ENCODE results near the gene COL9A1. TPM values are rescaled to one million over a fixed set of nuclear protein-coding genes. Genes with fewer than 3 reads are reported as not detected.

COL9A1 gene
- total RNA-seq, 2 donors from 2014 or later = 0.17 TPM; not detected in 1

DNA sequence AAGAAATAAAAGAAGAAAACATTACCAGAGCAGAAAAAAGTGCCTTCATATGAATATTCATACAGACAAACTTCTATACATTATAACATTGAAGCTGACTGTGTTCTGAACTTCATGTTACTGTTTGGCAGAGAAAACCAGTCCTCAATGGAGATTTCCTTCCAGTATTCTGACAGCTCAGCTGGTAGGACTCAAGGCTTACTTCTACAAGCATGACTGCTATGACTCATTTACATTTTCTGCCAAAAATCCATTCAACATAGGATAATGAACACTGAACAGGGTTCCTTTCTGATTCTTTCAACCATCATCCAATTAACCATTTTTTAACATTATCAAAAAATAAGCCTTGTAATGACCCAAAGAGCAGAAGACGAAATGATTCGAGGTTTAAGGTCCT is 25.4 kb downstream of the COL9A1 start:
- Mint-ChIP-seq H3K27me3 (peaks cover 18% of the 10 kb centered on the region), H3K27ac (no peak overlapping the region), H3K4me1 (no peaks in the 10 kb centered on the region), H3K9me3 (no peaks in the 10 kb centered on the region), H3K4me3 (no peak overlapping the region), H3K36me3 (ENCODE audit: low read depth) (no peaks in the 10 kb centered on the region)
- no peak for ATAC-seq (replicated peaks)

DNA sequence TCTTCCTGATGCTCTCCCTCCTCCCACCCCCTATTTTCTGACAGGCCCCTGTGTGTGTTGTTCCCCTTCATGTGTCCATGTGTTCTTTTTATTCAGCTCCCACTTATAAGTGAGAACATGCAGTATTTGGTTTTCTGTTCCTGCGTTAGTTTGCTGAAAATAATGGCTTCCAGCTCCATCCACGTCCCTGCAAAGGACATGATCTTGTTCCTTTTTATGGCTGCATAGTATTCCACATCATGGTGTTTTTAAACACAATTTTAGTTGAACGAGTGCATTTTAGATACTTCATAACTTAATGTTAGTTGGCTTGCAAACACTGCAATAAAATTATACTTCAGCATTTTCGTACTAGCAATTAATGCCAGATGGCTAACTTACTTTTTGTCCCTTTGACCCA is 28.5 kb downstream of the COL9A1 start:
- Mint-ChIP-seq H3K4me3 (no peak overlapping the region), H3K36me3 (ENCODE audit: low read depth) (no peaks in the 10 kb centered on the region), H3K9me3 (no peaks in the 10 kb centered on the region), H3K27ac (no peak overlapping the region), H3K4me1 (no peaks in the 10 kb centered on the region), H3K27me3 (peaks cover 3% of the 10 kb centered on the region)
- no peak for ATAC-seq (replicated peaks)

DNA sequence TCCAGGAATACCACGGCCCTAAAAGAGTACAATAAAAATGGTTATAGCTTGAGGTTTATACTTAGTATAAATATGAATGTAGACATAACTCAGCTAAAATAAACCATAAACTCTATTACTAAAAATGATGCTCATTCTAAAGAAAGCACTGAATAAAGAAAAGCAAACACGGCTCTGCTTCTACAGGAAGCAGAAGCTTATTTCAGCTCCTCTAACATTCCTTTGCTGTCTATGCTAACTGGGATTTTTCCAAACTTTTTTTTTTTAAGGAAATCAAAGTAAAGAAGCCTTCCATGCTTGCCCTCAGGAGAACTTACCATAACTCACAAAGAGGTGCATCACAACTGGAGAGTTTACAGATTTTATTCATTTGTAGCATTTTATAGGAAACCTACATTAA is 30.8 kb downstream of the COL9A1 start:
- Mint-ChIP-seq H3K27ac (no peak overlapping the region), H3K27me3 (peaks cover 9% of the 10 kb centered on the region), H3K4me3 (no peak overlapping the region), H3K36me3 (ENCODE audit: low read depth) (no peaks in the 10 kb centered on the region), H3K9me3 (no peaks in the 10 kb centered on the region), H3K4me1 (no peaks in the 10 kb centered on the region)
- no peak for ATAC-seq (replicated peaks)

DNA sequence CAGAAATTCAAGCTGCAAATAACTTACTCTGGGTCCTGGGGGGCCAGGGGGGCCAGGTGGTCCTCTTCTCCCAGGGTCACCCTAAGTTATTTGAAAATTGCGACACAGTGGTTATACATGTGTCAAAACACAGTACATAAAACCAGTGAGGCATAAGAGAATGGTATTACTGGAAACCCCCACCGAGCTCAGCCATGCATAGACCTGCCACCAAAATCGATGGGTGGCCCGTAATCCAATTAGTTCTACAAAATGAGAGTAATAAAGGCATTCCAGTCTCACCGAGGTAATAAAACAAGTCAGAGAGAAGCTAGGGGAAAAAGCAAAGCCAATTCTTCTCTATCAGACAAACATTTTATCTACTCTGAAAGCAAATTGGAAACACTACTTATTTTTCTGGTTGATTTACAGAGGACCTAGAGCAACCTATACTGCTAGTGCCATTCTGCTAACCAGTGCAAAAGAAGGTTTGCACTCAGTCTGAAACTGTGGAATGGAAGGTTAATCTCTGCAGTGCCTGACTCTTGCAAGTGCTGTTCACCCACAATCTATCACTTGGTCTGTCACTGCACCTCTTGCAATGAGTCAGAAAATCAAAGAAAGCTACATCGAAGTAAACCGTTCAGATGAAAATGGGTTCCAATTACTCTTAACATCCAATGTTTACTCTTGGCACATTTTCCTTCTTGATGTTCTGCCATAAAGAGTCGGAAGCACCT is 32.4 kb downstream of the COL9A1 start:
- Mint-ChIP-seq H3K27ac (no peak overlapping the region), H3K4me1 (no peaks in the 10 kb centered on the region), H3K9me3 (no peaks in the 10 kb centered on the region), H3K36me3 (ENCODE audit: low read depth) (no peaks in the 10 kb centered on the region), H3K4me3 (no peak overlapping the region), H3K27me3 (peaks cover 6% of the 10 kb centered on the region)
- no peak for ATAC-seq (replicated peaks)

DNA sequence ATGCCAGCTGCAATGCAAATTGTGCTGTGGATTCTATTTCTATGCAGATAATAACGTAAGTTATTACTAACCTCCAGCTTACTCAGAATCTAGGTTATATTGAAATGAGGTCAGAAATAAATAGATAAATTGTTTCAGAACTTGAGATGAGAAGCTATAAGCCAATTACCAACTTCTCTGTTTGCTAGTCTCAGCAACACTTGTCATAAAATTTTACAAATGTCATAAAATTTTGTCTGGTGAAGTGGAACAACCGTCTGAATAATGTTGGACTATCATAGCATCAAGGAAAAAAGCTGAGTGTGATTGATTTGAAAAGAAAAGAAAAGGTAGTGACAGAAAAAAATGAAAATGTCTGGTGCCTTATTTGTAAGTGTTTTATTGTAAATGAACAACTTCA is 36.7 kb downstream of the COL9A1 start:
- H3K4me1 Mint-ChIP-seq = no peaks in the 10 kb centered on the region
- H3K36me3 Mint-ChIP-seq (ENCODE audit: low read depth) = no peaks in the 10 kb centered on the region
- no peak overlapping the region for H3K27ac Mint-ChIP-seq
- no peak for ATAC-seq (replicated peaks)
- H3K27me3 Mint-ChIP-seq = peaks cover 10% of the 10 kb centered on the region
- no peaks in the 10 kb centered on the region for H3K9me3 Mint-ChIP-seq
- H3K4me3 Mint-ChIP-seq = no peak overlapping the region

DNA sequence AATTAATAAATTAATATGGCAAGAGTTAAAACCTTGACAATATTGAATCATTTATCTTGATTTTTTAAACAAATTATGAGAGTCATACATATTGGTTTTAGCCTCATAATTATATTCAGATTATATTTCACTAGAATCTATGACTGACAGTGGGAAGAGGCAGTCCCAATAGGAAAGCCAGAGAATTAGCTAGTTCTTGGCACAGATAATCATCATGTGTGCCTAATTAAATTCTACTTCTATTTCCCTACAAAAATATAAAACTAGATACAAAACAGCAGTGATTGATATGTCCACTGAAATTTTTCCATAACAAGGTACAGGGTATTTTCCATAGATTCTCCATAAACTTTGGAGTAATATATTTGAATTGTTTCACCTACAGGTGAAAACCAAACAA is 38.6 kb downstream of the COL9A1 start:
- Mint-ChIP-seq H3K4me1 (no peaks in the 10 kb centered on the region), H3K36me3 (ENCODE audit: low read depth) (no peaks in the 10 kb centered on the region)
- no peak for ATAC-seq (replicated peaks)

DNA sequence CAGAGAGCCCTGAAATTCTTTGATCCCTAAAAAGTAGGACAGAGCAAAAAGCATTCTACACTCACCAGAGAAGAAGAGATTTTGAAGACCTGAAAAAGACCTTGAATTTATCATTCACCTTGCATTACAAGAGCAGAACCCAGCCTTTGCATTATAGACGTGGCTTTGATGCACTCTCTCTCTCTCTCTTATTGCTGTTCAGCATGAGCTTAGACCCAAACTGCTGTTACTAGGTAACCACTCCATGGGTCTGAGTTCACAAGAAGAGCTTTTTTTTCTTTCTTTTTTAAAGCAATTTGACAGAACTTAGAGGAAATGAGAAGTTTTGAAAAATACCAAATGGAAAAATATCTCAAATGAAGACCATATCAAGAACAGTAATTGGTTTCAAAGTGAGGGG is 44.4 kb downstream of the COL9A1 start:
- Mint-ChIP-seq H3K9me3 (no peaks in the 10 kb centered on the region), H3K4me1 (no peaks in the 10 kb centered on the region), H3K27me3 (peaks cover 8% of the 10 kb centered on the region)

More for the DNA sequence above, 38.6 kb downstream of the COL9A1 start:
- H3K27me3 Mint-ChIP-seq = peaks cover 14% of the 10 kb centered on the region
- H3K9me3 Mint-ChIP-seq = no peaks in the 10 kb centered on the region
- H3K27ac Mint-ChIP-seq = no peak overlapping the region
- no peak overlapping the region for H3K4me3 Mint-ChIP-seq

DNA sequence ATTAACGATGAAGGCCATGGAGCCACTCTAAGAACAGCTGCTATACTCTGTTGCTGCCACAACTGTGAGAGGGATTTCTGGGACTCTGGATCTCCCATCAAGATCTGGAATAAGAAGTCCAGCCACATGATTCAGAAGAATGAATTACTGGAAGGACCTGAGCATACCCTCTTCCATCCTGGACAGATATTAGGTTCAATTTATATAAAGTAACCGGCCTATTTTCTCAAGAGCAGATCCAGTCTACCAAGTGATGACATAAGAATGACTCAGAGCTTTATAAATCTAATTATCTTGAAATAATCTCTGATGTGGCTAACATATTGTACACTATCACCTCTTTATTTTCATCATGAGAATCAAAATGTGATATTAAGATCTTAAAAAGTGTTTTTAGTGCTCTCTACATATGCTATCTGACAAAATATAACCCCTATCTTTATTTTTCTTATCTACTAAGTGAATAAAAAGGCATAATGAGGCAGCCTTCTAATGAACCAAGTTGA is 45.1 kb downstream of the COL9A1 start:
- no peaks in the 10 kb centered on the region for H3K36me3 Mint-ChIP-seq (ENCODE audit: low read depth)
- H3K27ac Mint-ChIP-seq = no peak overlapping the region
- peaks cover 8% of the 10 kb centered on the region for H3K27me3 Mint-ChIP-seq
- no peak overlapping the region for H3K4me3 Mint-ChIP-seq
- ATAC-seq (replicated peaks) = no peak
- no peaks in the 10 kb centered on the region for H3K9me3 Mint-ChIP-seq
- H3K4me1 Mint-ChIP-seq = no peaks in the 10 kb centered on the region

More for the DNA sequence above, 44.4 kb downstream of the COL9A1 start:
- Mint-ChIP-seq H3K4me3 (no peak overlapping the region), H3K36me3 (ENCODE audit: low read depth) (no peaks in the 10 kb centered on the region), H3K27ac (no peak overlapping the region)
- no peak for ATAC-seq (replicated peaks)

DNA sequence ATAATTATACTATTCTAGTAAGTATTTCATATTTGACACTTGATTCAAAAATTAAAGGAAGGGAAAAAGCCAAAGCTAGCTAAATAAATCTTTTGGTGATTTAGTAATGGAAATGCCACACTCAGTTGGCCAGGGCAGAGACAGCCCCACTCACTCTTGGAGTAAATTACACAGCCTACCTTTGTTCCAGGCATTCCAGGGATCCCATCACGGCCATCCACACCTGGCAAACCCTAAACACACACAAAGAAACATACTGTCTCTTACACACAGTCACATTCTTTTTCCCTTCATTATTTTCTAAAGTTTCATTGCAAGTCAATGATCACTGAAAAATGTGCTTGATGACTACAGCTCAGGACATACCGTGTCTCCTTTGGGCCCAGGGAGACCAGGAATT is 48.1 kb downstream of the COL9A1 start:
- no peak overlapping the region for H3K27ac Mint-ChIP-seq
- no peaks in the 10 kb centered on the region for H3K4me1 Mint-ChIP-seq
- H3K27me3 Mint-ChIP-seq = peaks cover 5% of the 10 kb centered on the region
- no peak overlapping the region for H3K4me3 Mint-ChIP-seq
- no peaks in the 10 kb centered on the region for H3K9me3 Mint-ChIP-seq
- H3K36me3 Mint-ChIP-seq (ENCODE audit: low read depth) = no peaks in the 10 kb centered on the region
- ATAC-seq (replicated peaks) = no peak

DNA sequence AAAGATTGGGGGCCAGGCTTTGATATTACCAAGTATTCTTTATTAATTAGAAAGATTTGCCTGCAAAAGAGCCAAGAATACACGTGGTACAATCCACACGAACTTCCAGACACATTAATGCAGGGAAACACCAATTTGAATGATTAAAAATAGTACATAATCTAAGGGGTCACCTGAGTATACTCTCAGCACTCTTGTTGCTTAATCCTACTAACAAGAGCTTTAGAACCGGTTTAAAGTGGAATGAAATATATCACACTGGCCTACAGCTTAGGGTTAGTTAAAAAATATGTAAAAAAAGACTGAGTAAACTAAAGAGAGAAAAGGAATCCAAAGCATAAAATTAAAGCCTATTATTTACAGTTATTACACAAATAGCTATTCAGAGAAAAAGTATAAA is 49.0 kb downstream of the COL9A1 start:
- ATAC-seq (replicated peaks) = no peak
- no peaks in the 10 kb centered on the region for H3K9me3 Mint-ChIP-seq
- H3K4me3 Mint-ChIP-seq = no peak overlapping the region

DNA sequence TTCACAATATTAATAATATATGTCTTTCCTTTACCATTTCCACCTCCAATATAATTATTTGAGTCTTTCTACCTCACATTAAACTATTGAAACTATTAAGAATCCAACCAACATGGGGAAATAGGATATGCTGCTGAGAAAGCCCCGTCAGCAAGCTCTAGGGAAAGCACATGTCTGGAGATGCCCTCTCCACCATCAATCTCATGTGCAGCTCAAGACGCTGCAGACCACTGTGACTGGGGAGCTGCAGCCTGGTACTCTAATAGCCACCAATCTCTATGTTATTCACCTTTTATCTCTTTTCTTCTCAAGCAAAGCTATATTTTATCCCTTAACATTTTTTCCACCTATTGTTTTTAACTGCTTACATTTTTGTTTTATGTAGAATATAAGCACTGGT is 50.3 kb downstream of the COL9A1 start:
- H3K4me1 Mint-ChIP-seq = no peaks in the 10 kb centered on the region
- H3K27ac Mint-ChIP-seq = no peak overlapping the region
- no peaks in the 10 kb centered on the region for H3K9me3 Mint-ChIP-seq
- no peak for ATAC-seq (replicated peaks)
- H3K4me3 Mint-ChIP-seq = no peak overlapping the region
- peaks cover 7% of the 10 kb centered on the region for H3K27me3 Mint-ChIP-seq
- H3K36me3 Mint-ChIP-seq (ENCODE audit: low read depth) = no peaks in the 10 kb centered on the region

More for the DNA sequence above, 49.0 kb downstream of the COL9A1 start:
- peaks cover under 1% of the 10 kb centered on the region for H3K27me3 Mint-ChIP-seq
- H3K36me3 Mint-ChIP-seq (ENCODE audit: low read depth) = no peaks in the 10 kb centered on the region
- no peaks in the 10 kb centered on the region for H3K4me1 Mint-ChIP-seq
- H3K27ac Mint-ChIP-seq = no peak overlapping the region

DNA sequence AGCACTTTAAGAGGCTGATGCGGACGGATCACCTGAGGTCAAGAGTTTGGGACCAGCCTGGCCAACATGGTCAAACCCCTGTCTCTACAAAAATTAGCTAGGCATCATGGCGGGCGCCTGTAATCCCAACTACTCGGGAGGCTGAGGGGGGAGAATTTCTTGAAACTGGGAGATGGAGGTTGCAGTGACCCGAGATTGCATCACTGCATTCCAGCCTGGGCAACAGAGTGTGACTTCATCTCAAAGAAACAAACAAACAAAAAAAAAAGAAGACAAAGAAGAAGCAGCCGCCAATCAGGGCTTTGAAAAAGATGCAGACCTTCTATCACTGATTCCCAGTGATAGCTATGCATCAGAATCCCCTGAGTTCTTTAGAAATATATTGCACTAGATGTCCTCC is 56.8 kb downstream of the COL9A1 start:
- peaks cover 10% of the 10 kb centered on the region for H3K27me3 Mint-ChIP-seq
- H3K36me3 Mint-ChIP-seq (ENCODE audit: low read depth) = no peaks in the 10 kb centered on the region
- no peak overlapping the region for H3K27ac Mint-ChIP-seq
- H3K4me3 Mint-ChIP-seq = no peak overlapping the region
- no peak for ATAC-seq (replicated peaks)
- no peaks in the 10 kb centered on the region for H3K9me3 Mint-ChIP-seq
- H3K4me1 Mint-ChIP-seq = no peaks in the 10 kb centered on the region

DNA sequence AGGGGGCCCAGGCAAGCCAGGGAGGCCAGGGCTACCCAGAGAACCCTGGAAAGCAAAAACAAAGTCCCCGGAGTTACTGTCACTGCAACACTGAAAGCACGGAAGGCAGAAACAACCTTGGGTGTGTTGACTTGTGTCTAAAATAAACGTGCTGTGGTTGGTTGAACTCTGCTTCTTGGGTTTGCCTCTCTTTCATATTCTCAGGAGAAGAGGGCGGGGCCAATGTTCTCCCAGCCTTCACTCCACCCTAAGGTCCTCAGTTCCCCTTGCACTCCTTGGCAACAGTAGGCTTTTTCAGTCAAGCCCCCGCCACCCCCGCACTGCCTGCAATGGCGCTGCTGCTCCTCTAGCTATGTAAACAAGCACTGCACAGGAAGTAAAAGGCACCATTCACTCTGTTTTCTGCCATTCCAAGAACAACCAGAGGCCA is 60.9 kb downstream of the COL9A1 start:
- Mint-ChIP-seq H3K27ac (no peak overlapping the region), H3K36me3 (ENCODE audit: low read depth) (no peaks in the 10 kb centered on the region), H3K27me3 (peaks cover 15% of the 10 kb centered on the region), H3K4me3 (no peak overlapping the region), H3K4me1 (no peaks in the 10 kb centered on the region), H3K9me3 (no peaks in the 10 kb centered on the region)
- no peak for ATAC-seq (replicated peaks)

DNA sequence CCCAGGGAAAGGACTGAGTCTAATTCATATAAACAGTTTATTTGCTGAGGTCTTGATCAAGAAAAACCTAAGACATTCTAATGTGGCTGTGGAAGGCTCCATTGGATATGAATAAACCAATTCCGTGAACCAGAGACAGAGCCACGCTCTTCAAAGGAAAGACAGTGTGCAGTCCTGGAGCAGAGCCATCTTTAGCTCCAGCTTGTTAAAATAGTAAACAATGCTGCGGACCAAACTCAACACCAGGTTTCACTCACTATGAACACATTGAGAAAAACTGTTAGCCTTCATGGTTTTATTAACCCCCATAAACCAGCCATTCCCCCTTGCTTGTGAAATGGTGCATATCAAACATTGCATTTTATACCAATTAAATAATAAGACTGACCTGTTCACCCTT is 61.9 kb downstream of the COL9A1 start:
- Mint-ChIP-seq H3K27me3 (peaks cover 18% of the 10 kb centered on the region), H3K27ac (no peak overlapping the region), H3K36me3 (ENCODE audit: low read depth) (no peaks in the 10 kb centered on the region), H3K4me1 (no peaks in the 10 kb centered on the region), H3K4me3 (no peak overlapping the region), H3K9me3 (no peaks in the 10 kb centered on the region)
- no peak for ATAC-seq (replicated peaks)

DNA sequence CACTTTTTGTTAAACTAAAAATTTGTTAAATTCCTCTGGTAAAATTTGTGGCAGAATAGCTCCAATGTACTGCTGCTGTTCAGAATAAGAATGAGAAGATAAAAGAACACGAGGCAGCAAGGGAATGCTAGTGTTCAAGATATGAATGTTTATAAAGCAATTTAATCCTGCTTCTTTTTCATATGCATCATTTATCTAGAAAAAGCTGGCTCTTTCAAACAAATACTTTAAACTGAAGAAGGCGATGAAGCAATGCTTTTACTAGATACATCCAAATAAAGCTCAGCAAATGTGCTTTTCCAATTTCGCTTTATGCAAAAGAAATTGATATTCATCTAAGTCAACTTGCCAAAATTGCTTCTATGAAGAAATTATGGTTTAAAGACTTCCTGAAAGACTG is 66.5 kb downstream of the COL9A1 start:
- Mint-ChIP-seq H3K27me3 (peaks cover 15% of the 10 kb centered on the region), H3K36me3 (ENCODE audit: low read depth) (no peaks in the 10 kb centered on the region), H3K9me3 (no peaks in the 10 kb centered on the region), H3K27ac (no peak overlapping the region), H3K4me1 (no peaks in the 10 kb centered on the region), H3K4me3 (no peak overlapping the region)
- no peak for ATAC-seq (replicated peaks)
